ENCODE results near the gene PCNX2.

DNA sequence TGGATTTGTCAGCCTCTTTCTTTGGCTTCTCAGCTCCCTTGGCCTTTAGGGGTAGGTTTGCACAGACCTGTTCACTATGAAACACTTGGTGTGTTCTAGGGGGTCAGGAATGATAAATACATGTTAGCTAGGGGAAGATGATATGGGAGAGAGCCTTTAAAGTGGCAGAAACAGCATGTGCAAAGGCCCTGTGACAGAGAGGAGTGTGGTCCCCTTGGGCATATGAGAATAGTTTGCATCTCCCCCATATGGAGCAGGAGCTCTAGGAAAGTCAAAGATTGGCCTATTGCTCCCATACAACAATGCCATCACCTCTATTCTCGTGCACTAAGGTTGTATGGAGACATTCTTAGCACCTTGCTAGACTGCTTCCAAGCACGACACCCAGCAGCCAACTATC lies 355.8 kb downstream of the PCNX2 start:
- no peak for TF ChIP-seq POLR2A (IDR thresholded peaks at IDR 0.05)
- TF ChIP-seq, protein P1, sequence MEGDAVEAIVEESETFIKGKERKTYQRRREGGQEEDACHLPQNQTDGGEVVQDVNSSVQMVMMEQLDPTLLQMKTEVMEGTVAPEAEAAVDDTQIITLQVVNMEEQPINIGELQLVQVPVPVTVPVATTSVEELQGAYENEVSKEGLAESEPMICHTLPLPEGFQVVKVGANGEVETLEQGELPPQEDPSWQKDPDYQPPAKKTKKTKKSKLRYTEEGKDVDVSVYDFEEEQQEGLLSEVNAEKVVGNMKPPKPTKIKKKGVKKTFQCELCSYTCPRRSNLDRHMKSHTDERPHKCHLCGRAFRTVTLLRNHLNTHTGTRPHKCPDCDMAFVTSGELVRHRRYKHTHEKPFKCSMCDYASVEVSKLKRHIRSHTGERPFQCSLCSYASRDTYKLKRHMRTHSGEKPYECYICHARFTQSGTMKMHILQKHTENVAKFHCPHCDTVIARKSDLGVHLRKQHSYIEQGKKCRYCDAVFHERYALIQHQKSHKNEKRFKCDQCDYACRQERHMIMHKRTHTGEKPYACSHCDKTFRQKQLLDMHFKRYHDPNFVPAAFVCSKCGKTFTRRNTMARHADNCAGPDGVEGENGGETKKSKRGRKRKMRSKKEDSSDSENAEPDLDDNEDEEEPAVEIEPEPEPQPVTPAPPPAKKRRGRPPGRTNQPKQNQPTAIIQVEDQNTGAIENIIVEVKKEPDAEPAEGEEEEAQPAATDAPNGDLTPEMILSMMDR (IDR thresholded peaks at IDR 0.05): no peak
